IMR-90 (cell line): ENCODE data around the gene BTG3. TPM values are rescaled to one million over a fixed set of nuclear protein-coding genes. Genes with fewer than 3 reads are reported as not detected.

Experiments used
- ATAC-seq: fragments of 200-7000 bp; cut with Tn5 transposase; 2 replicates; pipeline ENCODE4 v1.9.1; 2020; ENCODE audit warnings: low read depth, mild to moderate bottlenecking, moderate library complexity
- BruUV-seq: library from RNA; stranded (reverse); fragments of 400-500 nt; replicated peaks from 2 replicates; lab custom pipeline; 2021; lab: Mats Ljungman, UMichigan
- CTCF ChIA-PET: fragments of 300-600 bp; formaldehyde crosslinking; extraction: SDS; loops from one replicate; lab custom pipeline; 2021; ENCODE audit warnings: antibody characterized with exemption; lab: Yijun Ruan, JAX
- POLR2A ChIA-PET: fragments of 300-600 bp; sonication (Branson Sonifier 250); formaldehyde crosslinking; loops from one replicate; lab custom pipeline; 2022; ENCODE audit warnings: antibody characterized with exemption; ENCODE audit not compliant: unreplicated experiment; lab: Charles Lee
- DNase-seq: peaks from one replicate; pipeline ENCODE4 v3.0.0; 2013
- H2AFZ ChIP-seq: replicated peaks from 2 replicates; pipeline ENCODE3; 2013; ENCODE audit warnings: low read length, mild to moderate bottlenecking; ENCODE audit not compliant: poor library complexity
- H2AK5ac ChIP-seq: 2 replicates; pipeline ENCODE4 v1.6.1; 2013; ENCODE audit warnings: low read depth, low read length, inconsistent platforms
- H2AK9ac ChIP-seq: replicated peaks from 2 replicates; pipeline ENCODE3; 2013; ENCODE audit warnings: mild to moderate bottlenecking, low read depth, low read length, moderate library complexity; ENCODE audit not compliant: poor library complexity
- H2BK120ac ChIP-seq: 2 replicates; pipeline ENCODE4 v1.6.1; 2013; ENCODE audit warnings: low read depth, low read length, inconsistent platforms
- H2BK15ac ChIP-seq: 3 replicates; pipeline ENCODE4 v1.6.1; 2013; ENCODE audit warnings: low read depth, low read length, inconsistent platforms
- H2BK20ac ChIP-seq: 2 replicates; pipeline ENCODE4 v1.6.1; 2013; ENCODE audit warnings: low read depth, mild to moderate bottlenecking, inconsistent platforms, low read length, moderate library complexity
- H2BK5ac ChIP-seq: 2 replicates; pipeline ENCODE4 v1.6.1; 2013; ENCODE audit warnings: mild to moderate bottlenecking, low read depth, low read length, inconsistent platforms; ENCODE audit not compliant: poor library complexity, severe bottlenecking
- H3K14ac ChIP-seq: replicated peaks from 2 replicates; pipeline ENCODE4 v1.6.1; 2013; ENCODE audit warnings: low read depth, low read length, inconsistent platforms
- H3K18ac ChIP-seq: 2 replicates; pipeline ENCODE4 v1.6.1; 2013; ENCODE audit warnings: low read depth, low read length, control low read depth
- H3K23ac ChIP-seq: 2 replicates; pipeline ENCODE4 v1.6.1; 2013; ENCODE audit warnings: low read depth, low read length, inconsistent platforms
- H3K27ac ChIP-seq: 2 replicates; pipeline ENCODE4 v1.5.1; 2013; ENCODE audit warnings: mild to moderate bottlenecking, control low read depth, low read length; ENCODE audit not compliant: insufficient read depth
- H3K27me3 ChIP-seq: 2 replicates; pipeline ENCODE4 v1.6.1; 2013; ENCODE audit warnings: low read length; ENCODE audit not compliant: control insufficient read depth, insufficient read depth
- H3K36me3 ChIP-seq: 2 replicates; pipeline ENCODE4 v1.6.1; 2013; ENCODE audit warnings: low read length, mixed read lengths; ENCODE audit not compliant: control insufficient read depth, insufficient read depth
- H3K4ac ChIP-seq: 2 replicates; pipeline ENCODE4 v1.6.1; 2013; ENCODE audit warnings: low read depth, low read length, inconsistent platforms
- H3K4me1 ChIP-seq: 2 replicates; pipeline ENCODE4 v1.6.1; 2013; ENCODE audit warnings: low read length, mixed read lengths; ENCODE audit not compliant: control insufficient read depth, insufficient read depth
- H3K4me2 ChIP-seq: 2 replicates; pipeline ENCODE4 v1.6.1; 2013; ENCODE audit warnings: low read depth, mild to moderate bottlenecking, control low read depth, low read length, moderate library complexity
- H3K4me3 ChIP-seq: 2 replicates; pipeline ENCODE4 v1.5.1; 2013; ENCODE audit warnings: low read depth, mild to moderate bottlenecking, control low read depth, low read length, moderate library complexity; ENCODE audit not compliant: insufficient read depth
- H3K56ac ChIP-seq: 2 replicates; pipeline ENCODE4 v1.6.1; 2013; ENCODE audit warnings: low read length, inconsistent platforms; ENCODE audit not compliant: insufficient read depth; ENCODE audit errors: extremely low read depth
- H3K79me1 ChIP-seq, 2 experiments: 2 replicates each; pipeline ENCODE4 v1.6.1; 2013; ENCODE audit warnings: low read length in 2 of 2, inconsistent platforms in 1 of 2, low read depth in 1 of 2
- H3K9ac ChIP-seq: 2 replicates; pipeline ENCODE4 v1.6.1; 2013; ENCODE audit warnings: low read depth, low read length, control low read depth
- H3K9me1 ChIP-seq: 2 replicates; pipeline ENCODE4 v1.6.1; 2013; ENCODE audit warnings: low read length, inconsistent platforms; ENCODE audit not compliant: insufficient read depth
- H3K9me3 ChIP-seq: 2 replicates; pipeline ENCODE4 v1.6.1; 2013; ENCODE audit warnings: low read length; ENCODE audit not compliant: control insufficient read depth, insufficient read depth
- H4K20me1 ChIP-seq: 2 replicates; pipeline ENCODE4 v1.6.1; 2013; ENCODE audit warnings: low read length, inconsistent platforms; ENCODE audit not compliant: insufficient read depth
- H4K5ac ChIP-seq: 2 replicates; pipeline ENCODE4 v1.6.1; 2013; ENCODE audit warnings: mild to moderate bottlenecking, low read depth, low read length, control low read depth
- H4K8ac ChIP-seq, 2 experiments: 2 replicates each; pipeline ENCODE4 v1.6.1; 2013; ENCODE audit warnings: low read depth in 2 of 2, low read length in 2 of 2, control low read depth in 1 of 2, inconsistent platforms in 1 of 2
- H4K91ac ChIP-seq: 2 replicates; pipeline ENCODE4 v1.6.1; 2013; ENCODE audit warnings: low read depth, low read length, inconsistent platforms; ENCODE audit not compliant: insufficient read depth
- BHLHE40 ChIP-seq: fragments of 150-350 bp; IDR thresholded peaks from 2 replicates; pipeline ENCODE4 v1.6.1; 2016; ENCODE audit warnings: mild to moderate bottlenecking, low read depth, low read length
- CEBPB ChIP-seq: IDR thresholded peaks from 2 replicates; pipeline ENCODE4 v1.6.1; 2012; ENCODE audit warnings: low read depth, low read length, improper control_type of control experiment
- CHD1 ChIP-seq: IDR thresholded peaks from 2 replicates; pipeline ENCODE4 v1.6.1; 2012; ENCODE audit warnings: low read depth, low read length, improper control_type of control experiment
- FOS ChIP-seq: fragments of 150-350 bp; IDR thresholded peaks from 2 replicates; pipeline ENCODE4 v1.6.1; 2016; ENCODE audit warnings: low read depth, low read length
- MAFK ChIP-seq: IDR thresholded peaks from 2 replicates; pipeline ENCODE4 v1.6.1; 2012; ENCODE audit warnings: low read depth, low read length, improper control_type of control experiment
- MAZ ChIP-seq: IDR thresholded peaks from 2 replicates; pipeline ENCODE4 v1.6.1; 2012; ENCODE audit warnings: low read depth, mild to moderate bottlenecking, low read length, improper control_type of control experiment, moderate library complexity, borderline replicate concordance
- MXI1 ChIP-seq: IDR thresholded peaks from 2 replicates; pipeline ENCODE4 v1.6.1; 2012; ENCODE audit warnings: low read depth, mild to moderate bottlenecking, low read length, moderate library complexity, borderline replicate concordance
- NFE2L2 ChIP-seq: fragments of 150-350 bp; IDR thresholded peaks from 2 replicates; pipeline ENCODE4 v1.6.1; 2016; ENCODE audit warnings: low read depth, mild to moderate bottlenecking, low read length
- POLR2A ChIP-seq: IDR thresholded peaks from 2 replicates; pipeline ENCODE4 v1.6.1; 2012; ENCODE audit warnings: mild to moderate bottlenecking, low read depth, low read length
- RAD21 ChIP-seq: IDR thresholded peaks from 2 replicates; pipeline ENCODE4 v1.6.1; 2012; ENCODE audit warnings: low read length, improper control_type of control experiment
- RCOR1 ChIP-seq: IDR thresholded peaks from 2 replicates; pipeline ENCODE4 v1.6.1; 2012; ENCODE audit warnings: mild to moderate bottlenecking, low read length, improper control_type of control experiment; ENCODE audit not compliant: insufficient replicate concordance
- RFX5 ChIP-seq: IDR thresholded peaks from 2 replicates; pipeline ENCODE4 v1.8.0; 2012; ENCODE audit warnings: low read depth, mild to moderate bottlenecking, low read length, moderate library complexity
- SMC3 ChIP-seq: fragments of 150-350 bp; IDR thresholded peaks from 2 replicates; pipeline ENCODE4 v1.6.1; 2016; ENCODE audit warnings: low read depth, mild to moderate bottlenecking, antibody characterized with exemption, low read length, moderate library complexity
- WGBS, 2 experiments: methylation state at CpG; one replicate each; pipeline versions ENCODE4 v1.1.5 to v1.1.7; 2013; ENCODE audit warnings: missing lambda C conversion rate in 2 of 2; ENCODE audit not compliant: insufficient read length in 1 of 2; ENCODE audit errors: extremely low coverage in 2 of 2; 5-methylcytosine and 5-hydroxymethylcytosine counted together
- dilution Hi-C: fragments of 300-500 bp; cut with HindIII; formaldehyde crosslinking; loops from one replicate; pipeline ENCODE4 v1.14.3; 2018; ENCODE audit warnings: low sequenced_read_pairs; ENCODE audit not compliant: unreplicated experiment
- in situ Hi-C: fragments of 300-500 bp; cut with MboI; formaldehyde crosslinking; loops from 3 replicates; pipeline ENCODE4 v1.14.3; 2019; ENCODE audit warnings: low sequenced_read_pairs, inconsistent platforms, mixed read lengths
- intact Hi-C: fragments of 100-400 bp; cut with micrococcal nuclease; formaldehyde crosslinking; loops from 2 replicates; pipeline ENCODE4 v1.10.0; 2022
- polyA plus RNA-seq, 3 experiments: library from polyadenylated mRNA; depleted of rRNA; stranded (reverse); fragments of >200 nt; gene quantifications; 2 replicates each; pipeline ENCODE4 v1.2.3, GENCODE V29; 2012; ENCODE audit warnings: low replicate concordance in 1 of 3
- total RNA-seq: library from RNA; depleted of rRNA; stranded (reverse); fragments of >200 nt; gene quantifications from 2 replicates; pipeline ENCODE4 v1.2.3, GENCODE V29; 2012
- TF ChIP-seq, protein P1 (sequence below): fragments of 150-350 bp; IDR thresholded peaks from 2 replicates; pipeline ENCODE4 v1.6.1; 2016; ENCODE audit warnings: low read depth, mild to moderate bottlenecking, low read length, moderate library complexity, borderline replicate concordance
- TF ChIP-seq, protein P2 (sequence below): conservative IDR thresholded peaks from 2 replicates; pipeline ENCODE4 v1.5.1; 2012; ENCODE audit warnings: mild to moderate bottlenecking, low read depth, low read length, improper control_type of control experiment
- TF ChIP-seq, protein P3 (sequence below): fragments of 150-350 bp; IDR thresholded peaks from 2 replicates; pipeline ENCODE4 v1.6.1; 2017; ENCODE audit warnings: mild to moderate bottlenecking, antibody characterized with exemption, low read length, low read depth

The BTG3 gene
- total and polyA plus RNA-seq, 2 of the 4 experiments (the other 2 are of a cell fraction): 22.4 to 38.1 TPM

DNA sequence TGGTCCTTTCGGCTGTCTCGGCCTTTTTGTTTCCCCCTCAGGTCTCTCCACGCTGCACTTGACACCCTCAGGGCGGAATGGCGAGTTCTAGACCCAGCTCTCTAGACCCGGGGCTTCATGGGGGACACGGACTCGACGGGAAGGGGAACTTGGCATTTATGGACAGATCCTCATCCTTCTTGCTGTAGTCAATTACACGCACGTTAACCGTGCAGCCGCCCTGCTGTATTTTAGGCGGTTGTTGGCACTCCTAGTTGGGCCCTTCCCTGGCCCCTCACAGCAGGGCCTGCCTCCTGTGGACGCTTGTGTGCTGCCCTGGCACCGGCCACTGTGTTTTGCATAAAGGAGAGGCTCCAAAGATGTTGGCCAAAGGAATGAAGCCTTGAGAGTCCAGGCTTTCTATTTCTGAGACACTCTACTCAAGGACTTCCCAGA, 558 bp upstream of the BTG3 start:
- Histone ChIP-seq H2BK5ac (no peak overlapping the region), H3K79me1 (peaks cover 3% of the 10 kb centered on the region in 2 experiments; a peak in 2 of 4 replicates), H3K23ac (0 out of 2 replicates have a peak overlapping the region, but pooled peaks have one; percentile 85), H2BK20ac (no peak overlapping the region), H2BK120ac (no peak overlapping the region), H4K5ac (peak overlapping the region; percentile 86), H2AK5ac (no peak overlapping the region), H3K18ac (no peak overlapping the region; the same call in 1 of the 2 replicates), H3K4me3 (peak overlapping the region; percentile 71), H2AFZ (peak overlapping the region; percentile 97), H3K56ac (no peak overlapping the region), H3K9me1 (no peaks in the 10 kb centered on the region), H3K27me3 (no peaks in the 10 kb centered on the region), H3K4me1 (no peaks in the 10 kb centered on the region; the same call in 1 of the 2 replicates), H3K9me3 (no peaks in the 10 kb centered on the region), H3K27ac (no peak overlapping the region), H2AK9ac (peak overlapping the region; percentile 77), H3K9ac (no peak overlapping the region), H4K8ac (peak overlapping the region; percentile 67 to 92), H3K4ac (peak overlapping the region; percentile 43), H4K20me1 (no peaks in the 10 kb centered on the region; the same call in 1 of the 2 replicates), H2BK15ac (no peak overlapping the region), H3K36me3 (peaks cover 3% of the 10 kb centered on the region; the same call in 1 of the 2 replicates), H3K14ac (peak overlapping the region; percentile 42; the same call in 1 of the 2 replicates), H3K4me2 (peak overlapping the region; percentile 62), H4K91ac (peak overlapping the region; percentile 29; the same call in 1 of the 2 replicates)
- intact Hi-C loops: loop anchor here (5.0 to 10.0 kb wide), 2 partner anchors 232 to 916 kb away; no protein-coding TSS in a partner anchor
- 0% methylated on average over 2 of the region's 16 CpGs; no CpG with 5 or more reads in 1 of the 2 experiments for WGBS, 2 experiments
- in situ Hi-C loops: no loop called here
- ChIA-PET CTCF (no interaction called here), POLR2A (no interaction called here)
- TF ChIP-seq MAFK: no peak
- no peak for TF ChIP-seq MXI1
- no peak for TF ChIP-seq BHLHE40
- no peak for TF ChIP-seq FOS
- no peak for TF ChIP-seq NFE2L2
- TF ChIP-seq, protein P1, sequence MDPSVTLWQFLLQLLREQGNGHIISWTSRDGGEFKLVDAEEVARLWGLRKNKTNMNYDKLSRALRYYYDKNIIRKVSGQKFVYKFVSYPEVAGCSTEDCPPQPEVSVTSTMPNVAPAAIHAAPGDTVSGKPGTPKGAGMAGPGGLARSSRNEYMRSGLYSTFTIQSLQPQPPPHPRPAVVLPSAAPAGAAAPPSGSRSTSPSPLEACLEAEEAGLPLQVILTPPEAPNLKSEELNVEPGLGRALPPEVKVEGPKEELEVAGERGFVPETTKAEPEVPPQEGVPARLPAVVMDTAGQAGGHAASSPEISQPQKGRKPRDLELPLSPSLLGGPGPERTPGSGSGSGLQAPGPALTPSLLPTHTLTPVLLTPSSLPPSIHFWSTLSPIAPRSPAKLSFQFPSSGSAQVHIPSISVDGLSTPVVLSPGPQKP: no peak
- TF ChIP-seq RCOR1: no peak
- no peak for TF ChIP-seq CHD1
- no peak for TF ChIP-seq MAZ
- TF ChIP-seq RFX5: no peak
- no peak for TF ChIP-seq POLR2A
- TF ChIP-seq CEBPB: no peak
- TF ChIP-seq, protein P2, sequence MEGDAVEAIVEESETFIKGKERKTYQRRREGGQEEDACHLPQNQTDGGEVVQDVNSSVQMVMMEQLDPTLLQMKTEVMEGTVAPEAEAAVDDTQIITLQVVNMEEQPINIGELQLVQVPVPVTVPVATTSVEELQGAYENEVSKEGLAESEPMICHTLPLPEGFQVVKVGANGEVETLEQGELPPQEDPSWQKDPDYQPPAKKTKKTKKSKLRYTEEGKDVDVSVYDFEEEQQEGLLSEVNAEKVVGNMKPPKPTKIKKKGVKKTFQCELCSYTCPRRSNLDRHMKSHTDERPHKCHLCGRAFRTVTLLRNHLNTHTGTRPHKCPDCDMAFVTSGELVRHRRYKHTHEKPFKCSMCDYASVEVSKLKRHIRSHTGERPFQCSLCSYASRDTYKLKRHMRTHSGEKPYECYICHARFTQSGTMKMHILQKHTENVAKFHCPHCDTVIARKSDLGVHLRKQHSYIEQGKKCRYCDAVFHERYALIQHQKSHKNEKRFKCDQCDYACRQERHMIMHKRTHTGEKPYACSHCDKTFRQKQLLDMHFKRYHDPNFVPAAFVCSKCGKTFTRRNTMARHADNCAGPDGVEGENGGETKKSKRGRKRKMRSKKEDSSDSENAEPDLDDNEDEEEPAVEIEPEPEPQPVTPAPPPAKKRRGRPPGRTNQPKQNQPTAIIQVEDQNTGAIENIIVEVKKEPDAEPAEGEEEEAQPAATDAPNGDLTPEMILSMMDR: no peak
- no peak for TF ChIP-seq SMC3
- no peak for TF ChIP-seq RAD21
- TF ChIP-seq, protein P3, sequence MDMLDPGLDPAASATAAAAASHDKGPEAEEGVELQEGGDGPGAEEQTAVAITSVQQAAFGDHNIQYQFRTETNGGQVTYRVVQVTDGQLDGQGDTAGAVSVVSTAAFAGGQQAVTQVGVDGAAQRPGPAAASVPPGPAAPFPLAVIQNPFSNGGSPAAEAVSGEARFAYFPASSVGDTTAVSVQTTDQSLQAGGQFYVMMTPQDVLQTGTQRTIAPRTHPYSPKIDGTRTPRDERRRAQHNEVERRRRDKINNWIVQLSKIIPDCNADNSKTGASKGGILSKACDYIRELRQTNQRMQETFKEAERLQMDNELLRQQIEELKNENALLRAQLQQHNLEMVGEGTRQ: no peak
- DNase-seq: no peak
- dilution Hi-C loops: no loop called here
- no TSS peak for BruUV-seq
- no peak; the same call in 1 of the 2 replicates for ATAC-seq
